ENCODE data around the gene COBL.

Gene COBL

DNA sequence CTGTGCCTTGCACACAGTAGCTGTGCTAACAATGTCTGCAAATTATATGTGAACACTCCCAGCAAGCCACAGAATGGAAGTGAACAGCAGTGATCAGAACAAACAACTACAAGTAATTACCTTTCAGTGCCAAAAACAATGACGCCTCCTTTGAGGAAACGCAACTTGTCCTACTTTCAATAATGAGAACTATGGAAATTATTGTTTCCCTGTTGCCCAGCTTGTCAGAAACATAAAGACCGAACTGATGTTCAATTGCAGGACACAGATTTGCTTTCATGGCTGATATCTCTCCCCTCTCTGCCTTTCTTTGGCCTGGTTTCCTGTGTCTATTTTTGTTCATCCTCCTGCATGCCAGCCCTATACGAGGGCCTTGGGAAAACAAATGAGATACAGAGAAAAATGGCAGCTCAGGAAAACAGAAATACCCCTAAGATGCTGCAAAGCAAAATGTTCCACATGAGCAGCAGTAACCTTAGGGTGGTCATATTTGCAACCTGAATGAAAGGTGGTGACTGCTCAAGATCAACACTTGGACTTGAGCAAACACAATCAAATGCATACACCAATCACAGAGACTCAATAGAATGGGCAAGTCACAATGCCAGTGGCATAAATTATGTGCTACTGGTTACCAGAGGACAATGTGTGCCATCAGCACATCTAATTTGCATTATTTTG is 26.8 kb downstream of the COBL start:
- Histone ChIP-seq H3K4me3 (ENCODE audit: low read length in 2 of 2) (no peak overlapping the region), H3K36me3 (ENCODE audit: control insufficient read depth in 2 of 2, insufficient read depth in 2 of 2, low read length in 2 of 2) (no peaks in the 10 kb centered on the region), H3K27ac (ENCODE audit: low read length) (no peak overlapping the region)

GRCh38 chr7:51288896-51289622 is 27.6 kb downstream of the COBL start:
- Histone ChIP-seq H3K9ac (ENCODE audit: low read length in 2 of 2) (no peak overlapping the region), H3K36me3 (ENCODE audit: control insufficient read depth in 2 of 2, insufficient read depth in 2 of 2, low read length in 2 of 2) (no peaks in the 10 kb centered on the region), H3K27me3 (ENCODE audit: control insufficient read depth in 1 of 2, insufficient read depth in 2 of 2, low read length in 2 of 2) (no peaks in the 10 kb centered on the region), H3K27ac (ENCODE audit: low read length) (no peak overlapping the region), H3K4me1 (ENCODE audit: control insufficient read depth, insufficient read depth, low read length) (no peaks in the 10 kb centered on the region), H3K4me3 (ENCODE audit: low read length in 2 of 2) (no peak overlapping the region), H3K9me3 (ENCODE audit: control insufficient read depth in 2 of 2, low read length in 2 of 2) (no peaks in the 10 kb centered on the region)

More for the DNA sequence above, 26.8 kb downstream of the COBL start:
- Histone ChIP-seq H3K9ac (ENCODE audit: low read length in 2 of 2) (no peak overlapping the region), H3K4me1 (ENCODE audit: control insufficient read depth, insufficient read depth, low read length) (no peaks in the 10 kb centered on the region), H3K9me3 (ENCODE audit: control insufficient read depth in 2 of 2, low read length in 2 of 2) (no peaks in the 10 kb centered on the region), H3K27me3 (ENCODE audit: control insufficient read depth in 1 of 2, insufficient read depth in 2 of 2, low read length in 2 of 2) (no peaks in the 10 kb centered on the region)

DNA sequence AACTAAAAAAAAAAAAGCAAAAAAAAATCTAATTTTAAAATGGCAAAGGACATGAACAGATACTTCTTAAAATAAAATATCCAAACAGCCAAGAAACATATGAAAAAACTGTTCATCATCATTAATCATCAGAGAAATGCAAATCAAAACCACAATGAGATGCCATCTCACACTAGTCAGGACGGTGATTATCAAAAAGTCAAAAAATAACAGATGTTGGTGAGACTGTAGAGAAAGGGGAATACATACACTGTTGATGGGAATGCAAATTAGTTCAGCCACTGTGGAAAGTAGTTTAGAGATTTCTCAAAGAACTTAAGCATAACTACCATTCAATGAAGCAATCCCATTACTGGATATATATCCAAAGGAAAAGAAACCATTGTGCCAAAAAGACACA is 30.2 kb downstream of the COBL start:
- no peaks in the 10 kb centered on the region for H3K36me3 ChIP-seq (ENCODE audit: control insufficient read depth in 2 of 2, insufficient read depth in 2 of 2, low read length in 2 of 2)
- H3K9ac ChIP-seq (ENCODE audit: low read length in 2 of 2), result no peak overlapping the region
- H3K27ac ChIP-seq (ENCODE audit: low read length), result no peak overlapping the region
- H3K4me3 ChIP-seq (ENCODE audit: low read length in 2 of 2), result no peak overlapping the region
- H3K9me3 ChIP-seq (ENCODE audit: control insufficient read depth in 2 of 2, low read length in 2 of 2), result no peaks in the 10 kb centered on the region
- H3K27me3 ChIP-seq (ENCODE audit: control insufficient read depth in 1 of 2, insufficient read depth in 2 of 2, low read length in 2 of 2), result no peaks in the 10 kb centered on the region
- no peaks in the 10 kb centered on the region for H3K4me1 ChIP-seq (ENCODE audit: control insufficient read depth, insufficient read depth, low read length)

- Histone ChIP-seq H3K36me3 (ENCODE audit: control insufficient read depth in 2 of 2, insufficient read depth in 2 of 2, low read length in 2 of 2) (no peaks in the 10 kb centered on the region), H3K9ac (ENCODE audit: low read length in 2 of 2) (no peak overlapping the region), H3K4me1 (ENCODE audit: control insufficient read depth, insufficient read depth, low read length) (peaks cover 4% of the 10 kb centered on the region), H3K27me3 (ENCODE audit: control insufficient read depth in 1 of 2, insufficient read depth in 2 of 2, low read length in 2 of 2) (no peaks in the 10 kb centered on the region), H3K9me3 (ENCODE audit: control insufficient read depth in 2 of 2, low read length in 2 of 2) (no peaks in the 10 kb centered on the region), H3K4me3 (ENCODE audit: low read length in 2 of 2) (no peak overlapping the region), H3K27ac (ENCODE audit: low read length) (no peak overlapping the region)
These were observed 36.5 kb downstream of the COBL start for GRCh38 chr7:51280156-51280555.

DNA sequence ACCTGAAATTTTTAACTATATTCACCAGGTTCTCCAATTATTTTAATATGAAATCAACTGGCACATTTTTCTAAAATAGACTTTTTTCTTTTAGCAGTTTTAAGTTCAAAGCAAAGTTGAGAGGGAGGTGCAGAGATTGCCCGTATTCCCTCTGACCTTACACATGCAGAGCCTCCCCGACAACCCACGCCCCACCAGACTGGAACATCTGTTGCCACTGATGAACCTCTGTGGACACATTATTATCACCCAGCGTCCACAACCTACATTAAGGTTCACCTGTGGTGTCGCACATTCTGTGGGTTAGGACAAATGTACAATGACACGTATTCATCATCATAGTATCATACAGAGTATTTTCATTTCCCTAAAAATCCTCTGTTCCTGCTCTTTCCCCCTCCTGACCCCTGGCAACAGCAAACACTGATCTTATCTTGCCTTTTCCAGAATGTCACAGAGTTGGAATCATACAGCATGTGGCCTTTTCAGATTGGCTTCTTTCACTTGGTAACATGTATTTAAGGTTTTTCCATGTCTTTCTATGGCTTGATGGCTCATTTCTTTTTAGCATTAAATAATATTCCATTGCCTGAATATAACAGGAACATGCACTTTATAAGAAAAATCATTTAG is 37.1 kb downstream of the COBL start:
- peaks cover 4% of the 10 kb centered on the region for H3K4me1 ChIP-seq (ENCODE audit: control insufficient read depth, insufficient read depth, low read length)
- no peaks in the 10 kb centered on the region for H3K36me3 ChIP-seq (ENCODE audit: control insufficient read depth in 2 of 2, insufficient read depth in 2 of 2, low read length in 2 of 2)
- no peak overlapping the region for H3K27ac ChIP-seq (ENCODE audit: low read length)
- H3K27me3 ChIP-seq (ENCODE audit: control insufficient read depth in 1 of 2, insufficient read depth in 2 of 2, low read length in 2 of 2), result no peaks in the 10 kb centered on the region
- no peaks in the 10 kb centered on the region for H3K9me3 ChIP-seq (ENCODE audit: control insufficient read depth in 2 of 2, low read length in 2 of 2)
- H3K9ac ChIP-seq (ENCODE audit: low read length in 2 of 2), result no peak overlapping the region
- H3K4me3 ChIP-seq (ENCODE audit: low read length in 2 of 2), result no peak overlapping the region

GRCh38 chr7:51278797-51279196 is 37.8 kb downstream of the COBL start:
- Histone ChIP-seq H3K4me1 (ENCODE audit: control insufficient read depth, insufficient read depth, low read length) (peaks cover 4% of the 10 kb centered on the region), H3K27ac (ENCODE audit: low read length) (no peak overlapping the region), H3K4me3 (ENCODE audit: low read length in 2 of 2) (no peak overlapping the region), H3K36me3 (ENCODE audit: control insufficient read depth in 2 of 2, insufficient read depth in 2 of 2, low read length in 2 of 2) (no peaks in the 10 kb centered on the region), H3K9ac (ENCODE audit: low read length in 2 of 2) (no peak overlapping the region), H3K9me3 (ENCODE audit: control insufficient read depth in 2 of 2, low read length in 2 of 2) (no peaks in the 10 kb centered on the region), H3K27me3 (ENCODE audit: control insufficient read depth in 1 of 2, insufficient read depth in 2 of 2, low read length in 2 of 2) (no peaks in the 10 kb centered on the region)

DNA sequence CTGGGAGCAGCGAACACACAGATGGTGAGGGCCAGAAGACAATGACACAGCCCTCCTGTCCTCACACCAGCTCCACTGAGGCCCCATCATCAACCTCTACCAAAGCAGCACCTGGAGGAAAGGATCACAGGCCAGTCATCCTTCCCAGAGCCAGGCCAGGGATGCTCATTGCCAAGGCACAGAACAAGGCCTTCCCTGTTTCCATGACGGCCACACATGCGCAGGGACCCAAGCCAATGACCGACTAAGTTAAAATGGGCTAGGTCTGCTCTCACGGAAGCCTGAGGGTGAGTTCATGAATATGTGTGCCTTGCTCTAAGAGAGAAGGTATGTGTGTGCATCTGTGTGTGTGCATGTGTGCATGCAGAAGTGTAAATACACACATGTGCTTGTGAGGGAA is 39.6 kb downstream of the COBL start:
- Histone ChIP-seq H3K27ac (ENCODE audit: low read length) (no peak overlapping the region), H3K4me1 (ENCODE audit: control insufficient read depth, insufficient read depth, low read length) (peaks cover 4% of the 10 kb centered on the region), H3K9ac (ENCODE audit: low read length in 2 of 2) (no peak overlapping the region), H3K27me3 (ENCODE audit: control insufficient read depth in 1 of 2, insufficient read depth in 2 of 2, low read length in 2 of 2) (no peaks in the 10 kb centered on the region), H3K4me3 (ENCODE audit: low read length in 2 of 2) (no peak overlapping the region), H3K9me3 (ENCODE audit: control insufficient read depth in 2 of 2, low read length in 2 of 2) (no peaks in the 10 kb centered on the region), H3K36me3 (ENCODE audit: control insufficient read depth in 2 of 2, insufficient read depth in 2 of 2, low read length in 2 of 2) (no peaks in the 10 kb centered on the region)

DNA sequence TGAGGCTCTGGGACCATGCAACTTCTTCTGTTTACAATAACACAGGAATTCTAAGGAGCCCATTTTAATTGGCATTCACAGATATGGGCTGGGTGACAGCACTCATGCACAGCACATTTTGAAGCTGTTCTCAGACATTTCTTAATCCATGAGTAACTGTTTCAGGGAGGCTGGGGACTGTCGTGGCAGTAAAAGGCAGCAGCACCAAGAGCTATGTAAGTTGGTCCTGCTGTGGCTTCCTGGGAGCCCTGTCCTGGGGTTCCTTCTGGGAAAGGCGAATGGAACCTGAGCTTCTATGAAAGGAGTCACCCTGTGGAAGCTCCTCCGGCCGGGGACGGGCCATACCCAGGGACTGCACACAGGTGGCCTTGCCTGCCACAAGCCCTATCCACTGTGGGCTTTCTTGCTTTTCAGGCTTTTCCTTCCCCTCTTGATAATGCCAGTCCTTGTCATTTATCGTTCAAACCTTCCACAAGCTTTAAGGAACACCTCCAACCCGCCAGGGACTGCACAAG is 40.5 kb downstream of the COBL start:
- Histone ChIP-seq H3K9ac (ENCODE audit: low read length in 2 of 2) (no peak overlapping the region), H3K36me3 (ENCODE audit: control insufficient read depth in 2 of 2, insufficient read depth in 2 of 2, low read length in 2 of 2) (no peaks in the 10 kb centered on the region), H3K9me3 (ENCODE audit: control insufficient read depth in 2 of 2, low read length in 2 of 2) (no peaks in the 10 kb centered on the region), H3K4me3 (ENCODE audit: low read length in 2 of 2) (no peak overlapping the region), H3K27me3 (ENCODE audit: control insufficient read depth in 1 of 2, insufficient read depth in 2 of 2, low read length in 2 of 2) (no peaks in the 10 kb centered on the region), H3K27ac (ENCODE audit: low read length) (no peak overlapping the region), H3K4me1 (ENCODE audit: control insufficient read depth, insufficient read depth, low read length) (peaks cover 4% of the 10 kb centered on the region)

- H3K4me1 ChIP-seq (ENCODE audit: control insufficient read depth, insufficient read depth, low read length), result peaks cover 4% of the 10 kb centered on the region
- no peaks in the 10 kb centered on the region for H3K27me3 ChIP-seq (ENCODE audit: control insufficient read depth in 1 of 2, insufficient read depth in 2 of 2, low read length in 2 of 2)
- no peaks in the 10 kb centered on the region for H3K36me3 ChIP-seq (ENCODE audit: control insufficient read depth in 2 of 2, insufficient read depth in 2 of 2, low read length in 2 of 2)
- H3K9ac ChIP-seq (ENCODE audit: low read length in 2 of 2), result no peak overlapping the region
- H3K27ac ChIP-seq (ENCODE audit: low read length), result no peak overlapping the region
- H3K9me3 ChIP-seq (ENCODE audit: control insufficient read depth in 2 of 2, low read length in 2 of 2), result no peaks in the 10 kb centered on the region
- no peak overlapping the region for H3K4me3 ChIP-seq (ENCODE audit: low read length in 2 of 2)
These were observed 41.1 kb downstream of the COBL start for GRCh38 chr7:51275532-51275931.

DNA sequence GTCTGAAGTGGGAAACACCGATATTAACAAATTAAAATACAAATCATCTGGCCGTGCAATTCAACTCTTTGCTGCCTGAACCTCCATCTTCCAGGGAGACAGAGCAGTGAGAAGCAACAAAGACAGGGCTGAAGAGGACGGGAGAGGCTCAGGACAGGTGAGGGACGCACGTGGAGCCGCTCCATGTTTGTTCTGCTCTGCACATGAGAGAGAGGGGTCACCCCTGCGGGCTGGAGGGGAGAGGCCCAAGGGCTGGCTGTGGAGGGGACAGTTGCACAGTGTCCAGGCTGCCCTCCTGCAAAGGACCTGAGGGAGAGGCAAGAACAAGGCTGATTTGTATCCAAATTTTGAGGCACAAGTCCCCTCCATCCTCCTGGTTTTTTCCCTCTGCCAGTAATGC is 41.7 kb downstream of the COBL start:
- Histone ChIP-seq H3K36me3 (ENCODE audit: control insufficient read depth in 2 of 2, insufficient read depth in 2 of 2, low read length in 2 of 2) (no peaks in the 10 kb centered on the region), H3K27ac (ENCODE audit: low read length) (no peak overlapping the region), H3K9me3 (ENCODE audit: control insufficient read depth in 2 of 2, low read length in 2 of 2) (no peaks in the 10 kb centered on the region), H3K4me1 (ENCODE audit: control insufficient read depth, insufficient read depth, low read length) (peaks cover 4% of the 10 kb centered on the region), H3K27me3 (ENCODE audit: control insufficient read depth in 1 of 2, insufficient read depth in 2 of 2, low read length in 2 of 2) (no peaks in the 10 kb centered on the region), H3K9ac (ENCODE audit: low read length in 2 of 2) (no peak overlapping the region), H3K4me3 (ENCODE audit: low read length in 2 of 2) (no peak overlapping the region)

DNA sequence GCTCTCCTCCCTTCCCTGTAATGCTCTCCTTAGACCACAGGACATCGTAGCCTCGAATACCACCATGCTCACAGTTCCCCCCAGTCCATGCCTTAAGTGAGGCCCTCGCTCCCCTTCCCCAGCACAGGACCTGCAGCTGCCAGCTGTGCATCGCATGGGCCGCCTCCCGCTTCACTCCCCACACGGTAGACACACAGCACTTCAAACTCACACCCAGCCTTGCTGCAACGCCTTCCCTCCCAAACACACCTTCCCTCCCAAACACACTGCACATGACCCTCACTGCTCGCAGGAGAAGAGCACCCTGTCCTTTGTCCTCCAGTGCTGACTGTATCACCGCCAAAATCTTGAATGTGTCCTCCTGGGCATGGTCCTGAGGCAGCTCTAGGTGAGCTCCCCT is 42.6 kb downstream of the COBL start:
- Histone ChIP-seq H3K4me3 (ENCODE audit: low read length in 2 of 2) (no peak overlapping the region), H3K36me3 (ENCODE audit: control insufficient read depth in 2 of 2, insufficient read depth in 2 of 2, low read length in 2 of 2) (no peaks in the 10 kb centered on the region), H3K9ac (ENCODE audit: low read length in 2 of 2) (no peak overlapping the region), H3K4me1 (ENCODE audit: control insufficient read depth, insufficient read depth, low read length) (peaks cover 4% of the 10 kb centered on the region), H3K27me3 (ENCODE audit: control insufficient read depth in 1 of 2, insufficient read depth in 2 of 2, low read length in 2 of 2) (no peaks in the 10 kb centered on the region), H3K27ac (ENCODE audit: low read length) (no peak overlapping the region), H3K9me3 (ENCODE audit: control insufficient read depth in 2 of 2, low read length in 2 of 2) (no peaks in the 10 kb centered on the region)
